ENCODE measurements around the gene NCKAP1. TPM values are rescaled to one million over a fixed set of nuclear protein-coding genes. Genes with fewer than 3 reads are reported as not detected.

NCKAP1 gene
- total and polyA plus RNA-seq, 2 of the 4 experiments (the other 2 are of a cell fraction) = 91.1 to 160 TPM

GRCh38 chr2:182891611-182892010, 146.6 kb downstream of the NCKAP1 start:
- H2AFZ ChIP-seq (replicated peaks; ENCODE audit: low read length, poor library complexity) = no peak overlapping the region
- no TSS peak for BruUV-seq (replicated peaks)

More at GRCh38 chr2:182891611-182892010, 146.6 kb downstream of the NCKAP1 start:
- H3K56ac ChIP-seq (ENCODE audit: extremely low read depth, insufficient read depth, low read length) = no peak overlapping the region
- H3K23ac ChIP-seq (ENCODE audit: low read depth, low read length) = no peak overlapping the region
- CTCF ChIA-PET = interaction anchor here (0.8 to 1.5 kb wide), 2 partner anchors 9 to 13 kb away, joined by 3 read pairs; no protein-coding TSS in a partner anchor
- H4K5ac ChIP-seq (ENCODE audit: low read depth, low read length) = no peak overlapping the region
- H4K8ac ChIP-seq (ENCODE audit: low read depth in 2 of 2, low read length in 2 of 2) = no peak overlapping the region
- no peak overlapping the region for H3K4me3 ChIP-seq (ENCODE audit: insufficient read depth, low read depth, low read length)
- no peak overlapping the region for H2AK9ac ChIP-seq (replicated peaks; ENCODE audit: low read depth, low read length, poor library complexity)
- H3K27ac ChIP-seq (ENCODE audit: insufficient read depth, low read length) = no peak overlapping the region
- POLR2A ChIA-PET (ENCODE audit: unreplicated experiment) = no interaction called here
- ATAC-seq (ENCODE audit: low read depth) (no peak), DNase-seq (no peak)
- no peak overlapping the region for H2BK20ac ChIP-seq (ENCODE audit: low read depth, low read length)
- no peaks in the 10 kb centered on the region for H3K36me3 ChIP-seq (ENCODE audit: control insufficient read depth, insufficient read depth, low read length)
- no peaks in the 10 kb centered on the region for H3K27me3 ChIP-seq (ENCODE audit: control insufficient read depth, insufficient read depth, low read length)
- no peak overlapping the region for H3K4ac ChIP-seq (ENCODE audit: low read depth, low read length)
- dilution Hi-C loops (cut with HindIII; ENCODE audit: low sequenced_read_pairs, unreplicated experiment) = no loop called here
- in situ Hi-C loops (cut with MboI; ENCODE audit: low sequenced_read_pairs) = no loop called here
- no peak overlapping the region for H3K9ac ChIP-seq (ENCODE audit: low read depth, low read length)
- no peak overlapping the region for H2BK15ac ChIP-seq (ENCODE audit: low read depth, low read length)
- TF ChIP-seq CEBPB (IDR thresholded peaks at IDR 0.05; ENCODE audit: low read depth, low read length) (peak; percentile 49; the same call in 1 of the 2 replicates), NFE2L2 (IDR thresholded peaks at IDR 0.05; ENCODE audit: low read depth, low read length) (no peak)
- H3K18ac ChIP-seq (ENCODE audit: low read depth, low read length) = no peak overlapping the region
- H3K14ac ChIP-seq (replicated peaks; ENCODE audit: low read depth, low read length) = no peak overlapping the region
- peaks cover 2% of the 10 kb centered on the region for H3K4me1 ChIP-seq (ENCODE audit: control insufficient read depth, insufficient read depth, low read length)
- no peak overlapping the region for H2BK120ac ChIP-seq (ENCODE audit: low read depth, low read length)
- no CpG with 5 or more reads among the region's 4 CpGs for WGBS, 2 experiments (ENCODE audit: extremely low coverage in 2 of 2, insufficient read length in 1 of 2)
- intact Hi-C loops (cut with micrococcal nuclease) = no loop called here
- no peak overlapping the region for H3K4me2 ChIP-seq (ENCODE audit: low read depth, low read length)
- no peak overlapping the region for H2AK5ac ChIP-seq (ENCODE audit: low read depth, low read length)
- no peaks in the 10 kb centered on the region for H3K9me3 ChIP-seq (ENCODE audit: control insufficient read depth, insufficient read depth, low read length)
- H2BK5ac ChIP-seq (ENCODE audit: low read depth, low read length, poor library complexity, severe bottlenecking) = no peak overlapping the region
- no peaks in the 10 kb centered on the region for H3K79me1 ChIP-seq (ENCODE audit: low read depth in 1 of 2, low read length in 2 of 2)
- no peaks in the 10 kb centered on the region for H4K20me1 ChIP-seq (ENCODE audit: insufficient read depth, low read length)
- no peaks in the 10 kb centered on the region for H3K9me1 ChIP-seq (ENCODE audit: insufficient read depth, low read length)
- no peak overlapping the region for H4K91ac ChIP-seq (ENCODE audit: insufficient read depth, low read depth, low read length)
